GF-D8 (cell line): Measurements from ENCODE around the gene RASSF5.
A peak's percentile ranks its signal among the peaks of the same experiment; 100 is the strongest.

Experiments
- DNase-seq: peaks from one replicate; lab custom pipeline; 2025; lab: John Stamatoyannopoulos, UW

The RASSF5 gene

DNA sequence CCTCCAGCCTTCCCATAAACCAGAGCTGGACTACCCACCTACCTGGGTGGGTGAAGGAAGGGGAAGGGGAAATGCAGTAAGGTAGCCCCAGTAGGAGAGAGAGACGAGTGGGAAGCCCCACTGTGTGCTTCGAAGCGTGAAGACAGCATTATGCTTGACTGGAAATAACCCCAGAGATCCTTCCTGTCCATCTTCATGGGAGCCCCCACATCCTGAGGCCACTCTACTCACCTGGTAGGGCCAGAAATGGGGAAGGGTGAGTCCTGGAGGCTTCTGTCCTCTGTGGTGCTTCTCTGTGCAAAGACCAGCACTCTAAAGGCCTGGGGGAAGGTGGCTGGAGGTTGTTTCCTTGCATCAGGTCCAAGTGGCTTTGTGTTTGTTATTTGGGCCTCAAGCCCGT, 10.0 kb upstream of the RASSF5 start:
- no peak for DNase-seq

GRCh38 chr1:206497774-206498173, 9.6 kb upstream of the RASSF5 start:
- DNase-seq: no peak

- DNase-seq: no peak
These were observed 8.6 kb upstream of the RASSF5 start for GRCh38 chr1:206498685-206499084.

DNA sequence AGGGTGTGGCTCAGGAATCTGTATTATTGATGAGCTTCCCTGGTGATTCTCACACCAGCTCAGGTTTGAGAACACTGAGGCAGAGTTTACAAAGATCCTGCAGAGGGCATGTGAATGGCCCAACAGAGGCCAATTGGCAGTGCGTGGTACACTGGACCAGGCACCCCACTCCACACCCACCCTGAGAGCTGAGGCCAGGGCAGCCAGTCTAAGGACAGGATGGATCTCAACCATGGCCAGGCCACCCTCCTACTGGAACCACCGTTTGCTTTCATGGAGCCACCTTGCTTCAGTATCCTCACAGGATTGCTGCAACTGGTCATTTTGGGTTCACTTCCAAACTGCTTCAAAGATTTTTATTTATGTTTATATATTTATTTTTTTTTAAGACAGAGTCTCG, 7.3 kb upstream of the RASSF5 start:
- DNase-seq: no peak

GRCh38 chr1:206501881-206502280, 5.5 kb upstream of the RASSF5 start:
- no peak for DNase-seq

DNA sequence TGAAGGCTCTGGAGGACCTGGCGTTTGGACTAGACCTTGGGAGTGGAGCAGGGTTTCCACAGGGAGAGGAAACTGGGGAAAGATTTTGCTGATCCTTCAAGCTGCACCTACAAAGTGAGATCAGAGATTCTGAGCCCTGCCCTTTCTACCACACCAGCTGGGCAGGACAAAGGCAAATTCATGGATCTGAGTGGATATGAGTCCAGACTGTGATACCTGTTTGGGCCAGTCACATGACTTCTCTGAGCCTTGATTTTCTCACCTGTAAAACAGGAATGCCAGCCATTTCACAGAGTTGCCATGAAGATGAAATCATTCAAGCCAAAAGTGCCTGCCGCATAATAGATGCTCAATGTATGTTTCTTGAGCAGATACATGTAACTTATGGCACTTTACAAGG, 4.9 kb upstream of the RASSF5 start:
- no peak for DNase-seq

- DNase-seq: no peak
These were observed 4.5 kb upstream of the RASSF5 start for GRCh38 chr1:206502812-206503211.

- DNase-seq: peak; percentile 52
These were observed 3.6 kb upstream of the RASSF5 start for GRCh38 chr1:206503591-206504362.

- no peak for DNase-seq
These were observed 3.0 kb upstream of the RASSF5 start for GRCh38 chr1:206504363-206504713.

DNA sequence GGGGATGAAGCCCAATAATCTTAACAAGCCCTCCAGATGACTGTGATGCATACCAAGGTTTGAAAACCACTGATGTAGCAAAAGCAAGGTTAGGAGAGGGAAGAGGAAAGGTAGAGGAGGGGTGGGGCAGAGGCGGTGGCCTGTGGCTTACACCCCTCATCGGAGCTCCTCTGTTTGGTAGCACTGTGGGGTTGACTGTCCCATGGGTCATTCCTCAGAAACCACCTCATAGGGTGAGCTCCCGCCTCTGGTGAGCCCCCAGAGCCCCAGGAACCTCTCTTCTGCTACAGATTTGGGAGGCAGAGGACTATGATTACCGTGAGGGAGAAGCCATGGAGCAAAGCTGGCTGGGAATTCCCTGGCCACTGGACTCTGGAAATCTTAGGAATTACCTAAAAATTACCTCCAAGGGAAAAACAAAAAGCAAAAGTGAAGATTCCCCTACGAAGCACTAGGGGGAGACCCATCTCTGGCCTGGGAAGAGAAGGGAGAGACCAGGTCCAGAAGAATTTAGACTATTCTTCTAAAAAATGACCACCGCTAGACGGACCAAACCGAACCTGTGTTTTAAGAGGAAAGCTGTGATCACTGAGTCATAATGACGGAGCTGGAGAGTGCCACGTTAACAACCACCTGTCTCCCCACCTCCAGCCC, 1.5 kb upstream of the RASSF5 start:
- DNase-seq: no peak

- DNase-seq: no peak
These were observed 687 bp upstream of the RASSF5 start for GRCh38 chr1:206506405-206507283.

- DNase-seq: no peak
These were observed 979 bp downstream of the RASSF5 start for GRCh38 chr1:206508130-206508889.

DNA sequence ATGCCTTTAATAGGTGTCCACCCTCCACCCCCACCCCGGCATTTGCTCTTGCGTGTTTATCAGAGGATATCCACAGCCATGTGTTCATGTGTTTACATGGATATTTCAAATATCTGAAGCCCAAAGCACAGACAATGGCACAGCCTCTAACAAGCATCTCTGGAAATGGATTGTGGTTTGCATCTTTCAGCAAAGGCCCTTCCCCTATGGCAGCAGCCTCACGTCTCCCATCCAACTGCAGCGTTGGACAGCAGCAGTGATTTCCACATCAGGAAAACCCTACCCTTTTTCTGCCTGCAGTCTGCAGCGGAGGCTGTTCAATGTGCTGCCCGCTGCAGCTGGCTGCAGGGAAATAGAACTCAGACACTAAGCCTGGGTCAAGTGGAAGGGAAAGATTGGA, 1.6 kb downstream of the RASSF5 start:
- no peak for DNase-seq

- no peak for DNase-seq
These were observed 2.4 kb downstream of the RASSF5 start for GRCh38 chr1:206509612-206510257.

DNA sequence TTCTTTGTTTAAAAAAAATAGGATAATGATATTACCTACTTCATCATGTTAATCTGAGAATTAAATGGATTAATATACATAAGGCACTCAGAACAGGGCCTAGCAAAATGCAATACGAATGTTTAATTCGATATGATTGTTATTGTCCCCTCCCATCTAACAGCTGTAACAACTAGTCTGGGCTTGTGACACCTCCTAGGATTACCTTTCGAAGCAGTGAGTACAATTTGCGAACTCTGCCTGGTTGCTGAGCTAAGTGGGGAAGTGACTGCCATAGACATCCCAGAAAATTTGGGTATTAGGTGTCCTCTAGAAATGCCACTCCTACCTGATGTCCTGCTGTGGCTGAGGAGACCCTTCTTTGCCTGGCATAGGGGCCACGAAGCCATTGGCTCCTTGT, 3.0 kb downstream of the RASSF5 start:
- DNase-seq: no peak

DNA sequence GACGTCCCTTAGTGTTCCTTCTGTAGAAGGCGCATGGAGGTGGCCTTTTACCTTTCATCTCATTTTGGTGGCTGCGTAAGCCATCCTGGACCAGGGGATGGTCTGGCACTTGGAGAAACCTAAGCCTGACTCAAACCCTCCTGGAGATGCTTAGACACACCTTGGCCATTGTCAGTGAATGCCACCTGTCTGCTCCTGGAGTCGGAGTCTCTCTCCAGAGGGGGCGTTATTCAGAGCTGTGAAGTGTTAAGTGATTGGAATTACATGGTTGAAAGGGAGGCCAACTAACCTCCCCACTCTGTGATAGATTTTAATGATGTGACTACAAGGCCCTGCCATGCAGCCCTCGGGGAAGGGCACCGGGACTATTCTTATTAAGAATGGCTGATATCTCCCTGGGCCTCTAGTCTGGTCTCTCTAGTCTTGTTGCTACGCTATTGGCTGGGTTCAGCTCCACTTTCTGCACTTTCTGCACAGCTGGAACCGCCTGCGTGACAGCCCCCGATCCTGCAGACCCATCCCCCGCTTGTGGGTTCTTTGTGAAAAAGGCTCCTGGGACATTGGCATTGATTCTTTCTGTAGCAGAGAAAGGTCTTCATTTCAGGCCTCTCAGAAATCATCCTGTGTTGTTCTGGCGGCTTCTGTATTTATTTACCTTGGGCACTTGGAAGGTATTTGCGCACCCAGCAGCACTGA, 4.2 kb downstream of the RASSF5 start:
- no peak for DNase-seq

DNA sequence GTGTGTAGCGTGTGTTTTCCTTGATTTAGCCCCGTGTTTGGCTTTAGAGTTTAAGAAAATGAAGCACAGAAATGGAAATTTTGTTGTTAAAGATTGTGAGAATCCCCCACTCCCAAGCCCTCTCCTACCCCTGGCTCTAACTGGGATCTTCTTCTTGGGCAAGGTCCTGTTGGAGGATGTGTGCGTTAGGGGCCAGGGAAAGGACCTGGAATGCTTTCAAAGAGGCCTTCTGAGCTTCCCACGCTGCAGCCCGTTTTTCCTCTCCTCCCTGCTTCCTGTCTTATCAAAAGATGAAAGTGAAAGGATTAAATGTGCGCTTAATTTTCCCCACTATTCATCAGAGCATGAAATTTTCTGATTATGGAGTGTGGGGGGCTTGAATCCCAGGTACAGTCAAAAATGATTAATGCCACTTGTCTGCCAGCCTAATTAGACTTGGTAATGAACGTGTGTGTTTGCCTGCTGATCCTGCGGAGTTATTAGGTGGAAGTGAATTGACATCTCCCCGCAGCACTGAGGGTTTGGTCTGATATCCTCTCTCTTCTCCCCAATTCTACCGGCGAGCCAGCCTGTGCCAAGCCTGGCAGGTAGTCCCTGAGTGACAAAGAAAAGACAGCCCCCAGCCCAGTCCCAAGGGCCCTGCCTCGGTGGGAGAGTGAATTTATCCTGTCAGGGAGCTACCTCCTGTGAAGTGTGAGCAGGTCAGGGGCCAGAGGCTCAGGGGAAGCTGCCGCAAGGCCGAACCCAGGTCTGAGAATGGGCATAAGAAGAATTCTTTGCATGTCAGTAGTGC, 4.9 kb downstream of the RASSF5 start:
- DNase-seq: no peak

- DNase-seq: no peak
These were observed 5.5 kb downstream of the RASSF5 start for GRCh38 chr1:206512851-206513180.

DNA sequence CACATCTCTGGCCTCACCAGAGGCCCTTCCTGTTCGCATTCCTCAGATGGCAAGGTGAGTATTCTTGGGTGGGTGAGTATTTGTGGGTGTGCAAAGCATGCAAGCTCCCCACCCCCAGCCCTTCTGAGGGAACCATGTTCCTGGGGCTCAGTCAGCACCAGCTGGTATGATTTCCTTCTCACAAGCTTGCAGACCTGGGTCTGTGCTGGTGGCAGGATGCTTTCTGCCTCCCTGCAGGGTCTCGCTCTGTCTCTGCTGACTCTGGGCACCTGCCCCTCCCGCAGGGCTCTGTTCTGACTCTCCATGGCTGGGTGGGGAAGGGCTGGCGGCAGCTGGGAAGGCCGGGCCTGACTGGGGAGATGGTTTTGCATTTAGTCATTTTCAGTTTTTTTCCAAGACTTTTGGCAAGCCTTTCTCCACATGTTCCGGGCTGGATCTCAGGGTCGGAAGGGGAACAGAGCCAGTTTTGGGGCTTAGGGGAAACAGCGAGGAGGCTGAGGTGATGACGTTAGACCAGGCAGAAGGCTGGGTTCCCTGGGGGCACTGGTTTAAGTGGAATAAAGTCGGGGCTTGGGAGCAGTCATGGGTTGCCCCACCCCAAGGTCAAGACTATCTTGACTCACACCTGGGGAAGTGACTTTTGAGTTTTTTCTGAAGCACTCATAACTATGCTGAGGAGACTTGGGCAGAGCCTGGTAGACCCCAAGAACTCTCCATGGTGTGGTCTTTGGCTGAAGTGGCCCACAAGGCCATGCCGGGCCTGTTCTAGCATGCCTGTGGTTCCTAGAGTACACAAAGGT, 6.2 kb downstream of the RASSF5 start:
- DNase-seq: no peak
